HG02798 (cell line): ENCODE results near the gene TAS2R20.

Experiments used
- ATAC-seq: cut with Tn5 transposase; IDR thresholded peaks from one replicate; pipeline ENCODE4 v1.9.1; 2021; ENCODE audit warnings: mild to moderate bottlenecking; ENCODE audit not compliant: unreplicated experiment, poor library complexity

The TAS2R20 gene

GRCh38 chr12:10960211-10960610 is 37.9 kb downstream of the TAS2R20 start:
- ATAC-seq = no peak

- no peak for ATAC-seq
These were observed 38.3 kb downstream of the TAS2R20 start for GRCh38 chr12:10959804-10960203.

- no peak for ATAC-seq
These were observed 40.4 kb downstream of the TAS2R20 start for GRCh38 chr12:10957741-10958140.

GRCh38 chr12:10956085-10956484 is 42.0 kb downstream of the TAS2R20 start:
- no peak for ATAC-seq

GRCh38 chr12:10952645-10953044 is 45.5 kb downstream of the TAS2R20 start:
- no peak for ATAC-seq
